ENCODE data around the gene CBY2. TPM values are rescaled to one million over a fixed set of nuclear protein-coding genes. Genes with fewer than 3 reads are reported as not detected.

CBY2 gene
- total and polyA plus RNA-seq, 2 of the 4 experiments (the other 2 are of a cell fraction): not detected

GRCh38 chr13:45691251-45691650 lies 10.9 kb upstream of the CBY2 start:
- H3K4me3 ChIP-seq (ENCODE audit: insufficient read depth, low read depth, low read length): no peak overlapping the region
- no peak overlapping the region for H2BK15ac ChIP-seq (ENCODE audit: low read depth, low read length)
- no peaks in the 10 kb centered on the region for H4K20me1 ChIP-seq (ENCODE audit: insufficient read depth, low read length)
- no peak overlapping the region for H3K56ac ChIP-seq (ENCODE audit: extremely low read depth, insufficient read depth, low read length)
- no peak overlapping the region for H2AK5ac ChIP-seq (ENCODE audit: low read depth, low read length)
- dilution Hi-C loops (cut with HindIII; ENCODE audit: low sequenced_read_pairs, unreplicated experiment) (no loop called here), in situ Hi-C loops (cut with MboI; ENCODE audit: low sequenced_read_pairs) (no loop called here), intact Hi-C loops (cut with micrococcal nuclease) (no loop called here)
- no peak overlapping the region for H2BK20ac ChIP-seq (ENCODE audit: low read depth, low read length)
- TF ChIP-seq MAZ (IDR thresholded peaks at IDR 0.05; ENCODE audit: borderline replicate concordance, low read depth, low read length) (no peak), POLR2A (IDR thresholded peaks at IDR 0.05; ENCODE audit: low read depth, low read length) (no peak), CTCF (conservative IDR thresholded peaks at IDR 0.05; ENCODE audit: low read depth, low read length) (no peak), FOS (IDR thresholded peaks at IDR 0.05; ENCODE audit: low read depth, low read length) (no peak), MAFK (IDR thresholded peaks at IDR 0.05; ENCODE audit: low read depth, low read length) (no peak), MXI1 (IDR thresholded peaks at IDR 0.05; ENCODE audit: borderline replicate concordance, low read depth, low read length) (no peak), USF2 (IDR thresholded peaks at IDR 0.05; ENCODE audit: low read depth, low read length) (no peak), CHD1 (IDR thresholded peaks at IDR 0.05; ENCODE audit: low read depth, low read length) (no peak), NFE2L2 (IDR thresholded peaks at IDR 0.05; ENCODE audit: low read depth, low read length) (no peak), CEBPB (IDR thresholded peaks at IDR 0.05; ENCODE audit: low read depth, low read length) (no peak), BHLHE40 (IDR thresholded peaks at IDR 0.05; ENCODE audit: low read depth, low read length) (no peak), RCOR1 (IDR thresholded peaks at IDR 0.05; ENCODE audit: insufficient replicate concordance, low read length) (no peak), RFX5 (IDR thresholded peaks at IDR 0.05; ENCODE audit: low read depth, low read length) (no peak)
- TF ChIP-seq, protein P1, sequence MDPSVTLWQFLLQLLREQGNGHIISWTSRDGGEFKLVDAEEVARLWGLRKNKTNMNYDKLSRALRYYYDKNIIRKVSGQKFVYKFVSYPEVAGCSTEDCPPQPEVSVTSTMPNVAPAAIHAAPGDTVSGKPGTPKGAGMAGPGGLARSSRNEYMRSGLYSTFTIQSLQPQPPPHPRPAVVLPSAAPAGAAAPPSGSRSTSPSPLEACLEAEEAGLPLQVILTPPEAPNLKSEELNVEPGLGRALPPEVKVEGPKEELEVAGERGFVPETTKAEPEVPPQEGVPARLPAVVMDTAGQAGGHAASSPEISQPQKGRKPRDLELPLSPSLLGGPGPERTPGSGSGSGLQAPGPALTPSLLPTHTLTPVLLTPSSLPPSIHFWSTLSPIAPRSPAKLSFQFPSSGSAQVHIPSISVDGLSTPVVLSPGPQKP (IDR thresholded peaks at IDR 0.05; ENCODE audit: borderline replicate concordance, low read depth, low read length): no peak
- WGBS, 2 experiments (ENCODE audit: extremely low coverage in 2 of 2, insufficient read length in 1 of 2): no CpG with 5 or more reads among the region's 4 CpGs
- no peak overlapping the region for H2BK5ac ChIP-seq (ENCODE audit: low read depth, low read length, poor library complexity, severe bottlenecking)
- no peaks in the 10 kb centered on the region for H3K36me3 ChIP-seq (ENCODE audit: control insufficient read depth, insufficient read depth, low read length)
- no peak for ATAC-seq (ENCODE audit: low read depth)
- CTCF ChIA-PET: no interaction called here
- H3K4ac ChIP-seq (ENCODE audit: low read depth, low read length): no peak overlapping the region
- H3K9me1 ChIP-seq (ENCODE audit: insufficient read depth, low read length): no peaks in the 10 kb centered on the region
- H3K79me1 ChIP-seq (ENCODE audit: low read depth in 1 of 2, low read length in 2 of 2): no peaks in the 10 kb centered on the region
- POLR2A ChIA-PET (ENCODE audit: unreplicated experiment): no interaction called here
- no TSS peak for BruUV-seq (replicated peaks)
- no peaks in the 10 kb centered on the region for H3K4me1 ChIP-seq (ENCODE audit: control insufficient read depth, insufficient read depth, low read length)
- peaks cover 3% of the 10 kb centered on the region; the same call in 1 of the 2 replicates for H3K27me3 ChIP-seq (ENCODE audit: control insufficient read depth, insufficient read depth, low read length)
- H3K4me2 ChIP-seq (ENCODE audit: low read depth, low read length): no peak overlapping the region
- H3K27ac ChIP-seq (ENCODE audit: insufficient read depth, low read length): no peak overlapping the region
- no peak overlapping the region for H2AFZ ChIP-seq (replicated peaks; ENCODE audit: low read length, poor library complexity)
- no peak overlapping the region for H4K8ac ChIP-seq (ENCODE audit: low read depth in 2 of 2, low read length in 2 of 2)
- no peaks in the 10 kb centered on the region for H3K9me3 ChIP-seq (ENCODE audit: control insufficient read depth, insufficient read depth, low read length)
- H2AK9ac ChIP-seq (replicated peaks; ENCODE audit: low read depth, low read length, poor library complexity): no peak overlapping the region
- H4K5ac ChIP-seq (ENCODE audit: low read depth, low read length): no peak overlapping the region
- no peak overlapping the region for H3K9ac ChIP-seq (ENCODE audit: low read depth, low read length)
- H4K91ac ChIP-seq (ENCODE audit: insufficient read depth, low read depth, low read length): no peak overlapping the region
- no peak overlapping the region for H2BK120ac ChIP-seq (ENCODE audit: low read depth, low read length)
- H3K18ac ChIP-seq (ENCODE audit: low read depth, low read length): no peak overlapping the region
- DNase-seq: no peak
- H3K23ac ChIP-seq (ENCODE audit: low read depth, low read length): no peak overlapping the region
- H3K14ac ChIP-seq (replicated peaks; ENCODE audit: low read depth, low read length): no peak overlapping the region

All from IMR-90 (cell line).